ENCODE measurements around the gene TAP1. TPM values are rescaled to one million over a fixed set of nuclear protein-coding genes. Genes with fewer than 3 reads are reported as not detected.

TAP1 gene
- total RNA-seq, 1 donor from 2014 or later: 63.9 TPM

Other genes with a start within 250 kb of the TAP1 start
- 144 TPM for gene HLA-DQA1, start 216.3 kb downstream of the TAP1 start, total RNA-seq
- 132 TPM for gene HLA-DQB1, start 187.0 kb downstream of the TAP1 start, total RNA-seq
- 68.0 TPM for gene HLA-DQA2, start 112.3 kb downstream of the TAP1 start, total RNA-seq
- gene HLA-DQB2, start 90.2 kb downstream of the TAP1 start, total RNA-seq: 74.8 TPM
- gene HLA-DOB, start 36.7 kb downstream of the TAP1 start, total RNA-seq: 0.95 TPM
- gene TAP2, start 15.0 kb downstream of the TAP1 start, total RNA-seq: 81.8 TPM
- 103 TPM for gene PSMB8, start 9.7 kb downstream of the TAP1 start, total RNA-seq
- gene PSMB9, start 488 bp upstream of the TAP1 start, total RNA-seq: 74.5 TPM
- 208 TPM for gene HLA-DMB, start 87.3 kb upstream of the TAP1 start, total RNA-seq
- gene HLA-DMA, start 99.4 kb upstream of the TAP1 start, total RNA-seq: 283 TPM
- 173 TPM for gene BRD2, start 114.9 kb upstream of the TAP1 start, total RNA-seq
- gene HLA-DOA, start 155.9 kb upstream of the TAP1 start, total RNA-seq: 31.2 TPM
- gene HLA-DPA1, start 219.9 kb upstream of the TAP1 start, total RNA-seq: 600 TPM
- gene HLA-DPB1, start 222.3 kb upstream of the TAP1 start, total RNA-seq: 483 TPM

Measured in lower lobe of right lung (tissue), 1 donor.